Ovary (tissue), 9 donors: ENCODE data around the gene TRANK1. TPM values are rescaled to one million over a fixed set of nuclear protein-coding genes. Genes with fewer than 3 reads are reported as not detected.

ENCODE experiments used
- DNase-seq, 5 donors: peaks; one replicate each; pipeline ENCODE4 v3.0.0-alpha.2; 2019 to 2020
- H3K27ac ChIP-seq, 2 donors: fragments of 200-600 bp; one replicate each; pipeline versions ENCODE4 v1.5.1 to v1.8.0; 2019 to 2022
- H3K27me3 ChIP-seq: fragments of 200-600 bp; one replicate; pipeline ENCODE4 v1.8.0; 2022
- H3K36me3 ChIP-seq: fragments of 200-600 bp; sonication (generic); one replicate; pipeline ENCODE4 v1.5.1; 2019
- H3K4me1 ChIP-seq: one replicate; pipeline ENCODE4 v1.8.1; 2013; ENCODE audit warnings: mild to moderate bottlenecking, moderate library complexity; ENCODE audit not compliant: insufficient read depth
- H3K4me3 ChIP-seq: fragments of 200-600 bp; sonication (generic); one replicate; pipeline ENCODE4 v1.5.1; 2017
- H3K9me3 ChIP-seq, 2 donors: fragments of 200-600 bp in 1 of 2; sonication (generic) in 1 of 2; one replicate each; pipeline versions ENCODE4 v1.5.1 to v1.8.1; 2013 to 2019; ENCODE audit warnings: mild to moderate bottlenecking in 1 of 2, moderate library complexity in 1 of 2
- WGBS, 3 donors: extraction: QIAGEN DNeasy Blood & Tissue Kit in 1 of 3; methylation state at CpG; one replicate each; pipeline versions ENCODE4 v1.1.5 to v1.1.7; 2013 to 2017; 5-methylcytosine and 5-hydroxymethylcytosine counted together
- intact Hi-C, 4 donors: fragments of 100-400 bp; cut with DNase I; formaldehyde crosslinking; loops; one replicate each; pipeline versions ENCODE4 v1.11.0 to v1.15.1; 2022 to 2023
- polyA plus RNA-seq, 2 donors: library from polyadenylated mRNA; stranded (reverse); fragments of 200-250 nt in 1 of 2; fragments of 350-450 nt in 1 of 2; fragmentation: Illumina TruSeq in 1 of 2; extraction: RNeasy Lipid Tissue Mini Kit (QIAGEN cat#74804) in 1 of 2; gene quantifications; one replicate each; pipeline ENCODE4 v1.2.3, GENCODE V29; 2013 to 2014
- small RNA-seq: library from RNA; depleted of rRNA; stranded (forward); fragments of <200 nt; gene quantifications from one replicate; pipeline ENCODE3, GENCODE V24; 2016
- total RNA-seq, 7 donors: library from RNA; depleted of rRNA in 2 of 7; stranded (reverse); fragments of >200 nt in 2 of 7; fragmentation: NEBNext Ultra II Directional in 3 of 7; extraction: Animal tissue kit (Norgen Biotek cat#: 25700) in 3 of 7; gene quantifications; one replicate each; pipeline versions ENCODE4 v1.1.0 to v1.2.4, GENCODE V29; 2016 to 2023
- TF ChIP-seq, protein P1 (sequence below), 3 donors: fragments of 450-650 bp in 2 of 3; fragments of 200-600 bp in 1 of 3; IDR thresholded peaks; one replicate each; pipeline versions ENCODE4 v1.5.1 to v1.8.0; 2016 to 2022; ENCODE audit warnings: antibody characterized with exemption in 3 of 3, mild to moderate bottlenecking in 1 of 3
- donor health status: DM: no; HTN: no; CAD: no; lungs with moderate emphysema.
- donor health status: DM: no; HTN: no; CAD: no.
- donor health status: Bipolar disorder and iron deficiency.
- donor health status: DM: yes; HTN: yes; CAD: no.
- donor health status: DM: no; HTN: no; CAD: no.
- donor health status: DM: yes; HTN: yes; CAD: no.

The TRANK1 gene
- total and polyA plus RNA-seq, 9 donors: 10.7 to 42.4 (median 24.6) TPM

DNA sequence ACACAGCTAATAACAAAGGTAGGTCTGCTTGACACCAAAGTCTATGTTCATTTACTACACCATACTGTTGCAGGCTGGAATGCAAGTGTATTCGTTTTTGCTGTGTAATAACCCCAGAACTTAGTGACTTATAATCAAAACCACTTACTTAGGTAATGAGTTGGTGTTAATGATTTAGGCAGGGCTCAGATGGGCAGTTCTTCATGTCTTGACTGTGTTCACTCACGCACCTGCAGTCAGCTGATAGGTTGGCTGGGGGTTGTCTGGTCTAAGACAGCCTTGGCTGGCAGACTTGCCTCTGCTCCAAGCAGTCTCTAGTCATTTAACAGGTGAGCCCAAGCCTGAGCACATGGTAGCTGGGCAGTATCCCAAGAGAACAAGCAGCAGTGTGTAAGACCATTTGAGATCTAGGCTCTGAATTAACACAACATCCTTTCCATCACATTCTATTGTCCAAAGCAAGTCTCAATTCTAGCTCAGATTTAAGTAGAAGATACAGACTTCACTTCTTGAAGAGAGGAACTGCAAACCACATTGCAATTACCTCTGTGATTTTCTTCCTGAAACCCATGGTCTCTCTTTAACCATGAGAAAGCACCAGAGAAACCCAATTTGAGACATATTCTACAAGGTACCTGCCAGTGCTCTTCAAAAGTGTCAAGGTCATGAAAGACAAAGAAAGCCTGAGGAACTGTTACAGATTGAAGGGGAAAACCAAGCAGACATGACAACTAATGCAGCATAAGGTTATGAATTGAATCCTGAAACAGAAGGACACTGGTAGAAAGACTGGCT lies 167.2 kb downstream of the TRANK1 start:
- DNase-seq: no peak
- no peak overlapping the region for H3K4me3 ChIP-seq
- 69 to 80% (median 75%) methylated on average over 2 of the region's 2 CpGs for WGBS, 3 donors
- H3K27ac ChIP-seq: no peak overlapping the region
- no peaks in the 10 kb centered on the region for H3K27me3 ChIP-seq
- TF ChIP-seq, protein P1, sequence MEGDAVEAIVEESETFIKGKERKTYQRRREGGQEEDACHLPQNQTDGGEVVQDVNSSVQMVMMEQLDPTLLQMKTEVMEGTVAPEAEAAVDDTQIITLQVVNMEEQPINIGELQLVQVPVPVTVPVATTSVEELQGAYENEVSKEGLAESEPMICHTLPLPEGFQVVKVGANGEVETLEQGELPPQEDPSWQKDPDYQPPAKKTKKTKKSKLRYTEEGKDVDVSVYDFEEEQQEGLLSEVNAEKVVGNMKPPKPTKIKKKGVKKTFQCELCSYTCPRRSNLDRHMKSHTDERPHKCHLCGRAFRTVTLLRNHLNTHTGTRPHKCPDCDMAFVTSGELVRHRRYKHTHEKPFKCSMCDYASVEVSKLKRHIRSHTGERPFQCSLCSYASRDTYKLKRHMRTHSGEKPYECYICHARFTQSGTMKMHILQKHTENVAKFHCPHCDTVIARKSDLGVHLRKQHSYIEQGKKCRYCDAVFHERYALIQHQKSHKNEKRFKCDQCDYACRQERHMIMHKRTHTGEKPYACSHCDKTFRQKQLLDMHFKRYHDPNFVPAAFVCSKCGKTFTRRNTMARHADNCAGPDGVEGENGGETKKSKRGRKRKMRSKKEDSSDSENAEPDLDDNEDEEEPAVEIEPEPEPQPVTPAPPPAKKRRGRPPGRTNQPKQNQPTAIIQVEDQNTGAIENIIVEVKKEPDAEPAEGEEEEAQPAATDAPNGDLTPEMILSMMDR (IDR thresholded peaks at IDR 0.05): no peak
- H3K9me3 ChIP-seq: no peaks in the 10 kb centered on the region
- intact Hi-C loops: no loop called here
- no peaks in the 10 kb centered on the region for H3K4me1 ChIP-seq
- H3K36me3 ChIP-seq: no peaks in the 10 kb centered on the region

Small RNAs within 50 kb of the gene (small RNA-seq; reads per million reads assigned to genes)
- not detected for gene RNU6ATAC4P

Other genes starting within 250 kb of the TRANK1 start
- gene DCLK3, start 180.5 kb downstream of the TRANK1 start, total RNA-seq: under 1 TPM in 3 of 7 donors, not detected in 4; under 0.01 to 0.05 (median 0.05) TPM
- gene DCLK3, start 180.5 kb downstream of the TRANK1 start, polyA plus RNA-seq: under 1 TPM; 0.01 to 0.12 TPM
- 10 to 100 TPM; 25.0 to 40.0 (median 33.1) TPM for gene EPM2AIP1, start 48.1 kb upstream of the TRANK1 start, total RNA-seq
- gene EPM2AIP1, start 48.1 kb upstream of the TRANK1 start, polyA plus RNA-seq: 10 to 100 TPM; 10.2 to 15.9 TPM
- gene MLH1, start 48.5 kb upstream of the TRANK1 start, total RNA-seq: 10 to 100 TPM; 16.8 to 31.0 (median 21.4) TPM
- gene MLH1, start 48.5 kb upstream of the TRANK1 start, polyA plus RNA-seq: 10 to 100 TPM; 14.1 to 44.3 TPM
- gene LRRFIP2, start 229.5 kb upstream of the TRANK1 start, total RNA-seq: 10 to 100 TPM; 35.5 to 52.5 (median 48.3) TPM
- gene LRRFIP2, start 229.5 kb upstream of the TRANK1 start, polyA plus RNA-seq: 10 to 100 TPM; 35.5 to 81.1 TPM